HTR-8/SVneo (cell line): ENCODE data around the gene CCDC60.
"Not testable (repeated sequence)": the region's sequence is repeated elsewhere in the genome, so short reads cannot be mapped to it uniquely, and the experiment has no call there.

Experiments used
- DNase-seq: peaks from one replicate; pipeline ENCODE4 v3.0.0; 2011; ENCODE audit warnings: low spot score, mixed read lengths; ENCODE audit not compliant: insufficient read length
- FAIRE-seq: peaks from 2 replicates; lab custom pipeline; 2011; peaks lifted over from hg19 to GRCh38; lab: Jason Lieb, UNC

Gene CCDC60

GRCh38 chr12:119328111-119328510 is 6.4 kb upstream of the CCDC60 start:
- DNase-seq: no peak
- FAIRE-seq: no peak

- no peak for FAIRE-seq
These were observed 4.2 kb downstream of the CCDC60 start for GRCh38 chr12:119338593-119339363.

GRCh38 chr12:119340578-119340977 is 6.0 kb downstream of the CCDC60 start:
- FAIRE-seq (no peak), DNase-seq (no peak)

More at GRCh38 chr12:119338593-119339363, 4.2 kb downstream of the CCDC60 start:
- no peak for DNase-seq

DNA sequence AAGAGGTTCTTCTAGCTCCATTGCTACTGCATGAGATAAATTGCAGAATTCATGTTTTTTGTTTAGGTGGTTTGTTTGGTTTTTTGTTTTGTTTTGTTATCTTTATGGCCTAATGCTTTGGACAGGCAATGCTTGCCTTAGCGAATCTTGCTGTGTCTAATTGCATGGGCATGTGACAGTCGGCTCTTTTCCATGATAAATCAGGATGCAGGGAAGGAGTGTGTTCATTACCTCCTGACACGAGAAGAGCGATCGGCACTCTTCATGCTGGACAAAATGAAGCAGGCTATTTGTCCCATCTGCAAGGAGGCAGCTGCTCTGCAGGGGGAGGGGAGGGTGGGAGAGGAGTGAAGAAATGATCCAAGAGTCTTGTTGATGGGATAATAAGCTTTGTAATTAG is 6.5 kb downstream of the CCDC60 start:
- DNase-seq: no peak
- no peak for FAIRE-seq

DNA sequence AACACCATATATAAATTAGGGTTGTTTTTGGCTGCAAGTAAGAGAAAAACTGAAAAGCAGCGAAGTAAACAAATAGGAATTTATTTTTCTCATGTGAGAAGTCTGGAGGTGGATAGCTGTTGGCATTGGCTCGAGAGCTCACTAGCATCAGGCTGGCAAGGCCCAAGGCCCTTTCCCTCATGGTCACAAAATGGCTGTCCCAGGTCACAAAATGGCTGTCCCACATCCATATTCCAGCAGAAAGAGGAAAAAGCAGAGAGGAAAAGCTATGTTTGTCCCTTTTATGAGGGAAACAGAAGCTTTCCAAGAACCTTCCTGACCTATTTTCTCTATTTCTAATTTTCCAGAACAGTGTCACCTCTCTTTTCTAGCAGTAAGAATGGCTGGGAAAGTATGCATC is 7.5 kb downstream of the CCDC60 start:
- DNase-seq (no peak), FAIRE-seq (no peak)

DNA sequence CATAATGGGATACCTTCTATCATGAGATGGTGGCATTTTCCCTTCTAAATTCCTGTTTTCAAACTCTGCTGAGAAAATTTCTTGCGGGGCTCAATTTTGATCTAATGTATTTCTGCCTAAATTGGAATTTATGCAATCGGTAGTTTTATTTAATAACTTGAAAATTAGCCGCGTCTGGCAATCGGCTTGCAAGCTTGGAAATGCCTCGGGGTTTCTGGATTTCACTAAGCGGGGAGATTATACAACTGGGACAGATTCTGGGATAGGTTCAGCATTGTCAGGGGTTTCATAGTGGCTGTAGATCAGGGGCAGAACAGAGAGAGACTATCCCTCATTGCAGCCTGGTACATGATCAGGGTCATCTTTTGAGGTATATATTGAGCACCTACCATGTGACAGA is 8.6 kb downstream of the CCDC60 start:
- FAIRE-seq (no peak), DNase-seq (no peak)

GRCh38 chr12:119354172-119354571 is 19.6 kb downstream of the CCDC60 start:
- FAIRE-seq: no peak

GRCh38 chr12:119360366-119360765 is 25.8 kb downstream of the CCDC60 start:
- not testable (repeated sequence) for FAIRE-seq, DNase-seq

More at GRCh38 chr12:119354172-119354571, 19.6 kb downstream of the CCDC60 start:
- DNase-seq: no peak

DNA sequence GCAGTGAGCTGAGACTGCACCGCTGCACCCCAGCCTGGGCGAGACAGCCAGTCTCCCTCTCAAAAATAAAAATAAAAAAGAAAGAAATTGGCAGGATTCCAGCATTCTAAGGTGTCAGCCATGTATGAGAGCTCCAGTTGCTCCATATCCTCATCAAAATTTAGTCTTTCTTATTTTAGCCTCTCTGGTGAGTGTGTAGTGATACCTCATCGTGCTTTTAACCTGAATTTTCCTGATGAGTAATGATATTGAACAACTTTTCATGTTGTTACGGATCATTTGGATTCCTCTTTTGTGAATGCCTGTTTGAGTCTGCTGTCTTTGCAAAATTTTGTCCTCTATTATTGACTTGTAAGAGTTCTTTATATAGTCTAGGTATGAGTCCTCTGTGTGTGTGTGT is 28.5 kb downstream of the CCDC60 start:
- DNase-seq (no peak), FAIRE-seq (no peak)

- FAIRE-seq (no peak), DNase-seq (no peak)
These were observed 29.0 kb downstream of the CCDC60 start for GRCh38 chr12:119363490-119363889.

DNA sequence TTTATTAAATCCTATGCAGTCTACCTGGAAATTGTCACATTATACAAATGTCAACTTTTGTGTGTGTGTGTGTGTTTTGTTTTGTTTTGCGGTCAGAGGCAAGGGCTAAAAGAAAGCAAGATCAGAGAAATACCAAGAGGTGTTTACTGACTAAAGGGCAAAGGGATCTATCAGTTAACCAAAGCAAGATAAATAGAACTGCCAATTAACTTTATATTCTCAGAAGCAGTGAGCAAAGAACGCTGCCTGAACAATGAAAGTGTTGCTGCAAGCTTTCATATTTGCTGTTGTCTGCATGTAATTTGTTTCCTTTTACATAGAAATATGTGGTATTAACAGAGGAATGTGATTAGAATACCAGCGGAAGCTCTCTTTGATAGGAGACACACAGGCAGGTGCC is 30.9 kb downstream of the CCDC60 start:
- FAIRE-seq (no peak), DNase-seq (no peak)

DNA sequence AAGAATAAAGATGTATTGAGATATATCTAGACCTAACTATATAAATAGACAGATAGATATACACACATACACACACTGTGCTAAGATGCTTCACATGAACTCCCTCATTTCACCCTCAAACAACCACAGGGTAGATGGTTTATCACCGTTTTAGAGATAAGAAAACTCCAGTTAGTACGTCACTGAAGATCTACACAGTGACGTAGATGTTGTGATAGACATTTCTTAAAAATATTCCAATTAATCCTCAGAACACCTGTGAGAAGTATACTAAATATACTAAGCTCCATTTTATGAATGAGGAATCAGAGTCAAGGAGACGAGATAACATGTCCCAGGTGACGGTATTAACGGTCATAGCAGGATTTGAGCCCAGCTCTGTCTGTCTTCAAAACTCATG is 31.5 kb downstream of the CCDC60 start:
- DNase-seq (no peak), FAIRE-seq (no peak)

DNA sequence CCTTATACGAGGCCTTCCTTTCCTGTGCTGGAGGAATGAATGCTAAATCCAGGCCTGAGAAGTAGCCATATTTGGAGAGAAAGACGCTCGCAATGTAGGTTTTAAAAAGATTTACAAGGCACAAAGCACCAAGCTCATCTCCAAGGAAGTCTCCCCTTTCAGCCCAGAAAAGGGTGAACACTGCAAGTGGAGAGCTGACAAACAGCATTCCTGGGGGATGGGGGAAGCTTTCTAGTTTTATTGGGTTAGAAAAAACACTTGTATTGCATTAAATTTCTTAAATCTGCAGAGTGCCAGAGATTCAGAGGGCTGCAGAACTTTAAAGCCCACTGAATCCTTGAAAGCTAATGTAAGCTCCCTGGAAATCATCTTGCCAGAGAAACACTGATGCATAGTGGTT is 34.6 kb downstream of the CCDC60 start:
- no peak for FAIRE-seq
- no peak for DNase-seq

- no peak for FAIRE-seq
- DNase-seq: no peak
These were observed 35.5 kb downstream of the CCDC60 start for GRCh38 chr12:119369907-119370546.

GRCh38 chr12:119372540-119372939 is 38.0 kb downstream of the CCDC60 start:
- no peak for DNase-seq

GRCh38 chr12:119373001-119373400 is 38.5 kb downstream of the CCDC60 start:
- no peak for DNase-seq
- no peak for FAIRE-seq

More at GRCh38 chr12:119372540-119372939, 38.0 kb downstream of the CCDC60 start:
- FAIRE-seq: no peak

DNA sequence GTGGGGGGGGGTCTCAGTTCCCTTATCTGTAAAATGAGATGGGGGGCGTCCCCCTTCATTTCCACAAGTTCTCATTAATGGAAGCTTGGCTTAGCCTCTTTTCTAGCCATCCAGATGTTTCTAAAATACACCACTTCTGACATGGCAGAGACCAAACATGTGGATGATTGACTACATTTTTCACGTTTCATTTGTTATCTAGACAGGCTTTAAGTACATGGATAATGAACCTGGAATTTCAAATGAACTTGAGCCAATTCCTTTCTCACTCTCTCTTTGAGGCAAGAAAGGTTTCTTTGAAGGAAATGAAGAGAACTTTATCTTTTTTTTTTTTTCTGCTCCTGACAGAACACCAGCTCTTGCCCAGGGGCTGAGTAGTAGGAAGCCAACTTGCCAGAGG is 39.1 kb downstream of the CCDC60 start:
- FAIRE-seq: no peak
- DNase-seq: no peak

DNA sequence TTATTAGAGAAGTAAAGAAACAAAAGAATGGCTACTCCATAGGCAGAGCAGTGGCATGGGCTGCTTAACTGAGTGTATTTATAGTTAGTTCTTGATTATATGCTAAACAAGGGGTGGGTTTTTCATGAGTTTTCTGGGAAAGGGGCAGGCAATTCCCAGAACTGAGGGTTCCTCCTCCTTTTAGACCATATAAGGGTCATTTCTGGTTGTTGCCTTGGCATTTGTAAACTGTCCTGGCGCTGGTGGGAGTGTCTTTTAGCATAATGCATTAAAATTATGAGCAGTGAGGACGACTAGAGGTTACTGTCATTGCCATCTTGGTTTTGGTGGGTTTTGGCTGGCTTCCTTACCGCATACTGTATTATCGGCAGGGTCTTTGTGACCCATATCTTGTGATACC is 40.1 kb downstream of the CCDC60 start:
- FAIRE-seq (no peak), DNase-seq (no peak)

GRCh38 chr12:119375075-119375882 is 40.8 kb downstream of the CCDC60 start:
- no peak for DNase-seq
- no peak for FAIRE-seq

DNA sequence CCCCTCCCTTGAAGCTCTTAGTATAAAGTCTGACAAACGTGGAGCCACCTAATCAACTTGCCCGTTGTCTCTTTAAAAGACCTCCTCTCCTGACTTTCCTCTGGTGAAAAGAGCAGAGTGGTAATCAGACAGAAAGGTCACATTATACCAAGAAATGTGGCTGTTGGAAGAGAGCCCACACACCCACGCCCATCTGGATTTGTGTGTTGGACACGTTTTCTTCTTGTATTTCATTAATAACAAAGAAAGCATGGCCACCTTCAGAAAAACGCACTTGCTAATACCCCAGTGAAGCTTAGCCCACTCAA is 41.3 kb downstream of the CCDC60 start:
- DNase-seq (no peak), FAIRE-seq (no peak)

DNA sequence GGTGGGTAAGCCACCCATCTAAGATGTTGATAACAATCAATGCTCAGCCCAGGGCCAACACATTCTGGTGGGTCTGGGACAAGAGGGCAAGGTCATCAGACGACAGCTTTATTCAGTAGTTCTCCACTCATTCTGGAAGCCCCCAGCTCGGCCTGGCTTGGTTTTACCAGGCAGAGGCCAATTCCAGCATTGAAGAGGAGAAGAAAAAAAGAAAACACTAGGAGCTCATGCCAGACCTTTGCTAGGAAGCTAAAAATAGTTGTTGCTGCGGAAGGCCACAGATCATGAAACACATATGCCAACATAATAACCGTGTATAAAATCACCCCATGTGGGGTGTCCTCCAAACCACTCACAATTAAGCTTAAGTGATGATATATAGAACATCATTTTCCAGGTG is 44.4 kb downstream of the CCDC60 start:
- DNase-seq (no peak), FAIRE-seq (no peak)
